Cardiac muscle cell (in vitro differentiated cells and primary cell): Measurements from ENCODE around the gene GOLGA8S. TPM values are rescaled to one million over a fixed set of nuclear protein-coding genes. Genes with fewer than 3 reads are reported as not detected.
"Not testable (repeated sequence)": the region's sequence is repeated elsewhere in the genome, so short reads cannot be mapped to it uniquely, and the experiment has no call there.

Experiments
- DNase-seq, 2 donors: peaks; one replicate each; pipeline versions ENCODE4 v3.0.0 to v3.0.0-alpha.2; 2010 to 2017; ENCODE audit warnings: low read depth in 1 of 2, low spot score in 1 of 2
- H3K27ac ChIP-seq: fragments of 200-600 bp; sonication (generic); 2 replicates; pipeline ENCODE4 v1.5.1; 2016
- H3K27me3 ChIP-seq: fragments of 200-600 bp; sonication (generic); 2 replicates; pipeline ENCODE4 v1.6.0; 2016; ENCODE audit warnings: control low read depth
- H3K36me3 ChIP-seq: fragments of 200-600 bp; sonication (generic); 2 replicates; pipeline ENCODE4 v1.5.1; 2016; ENCODE audit warnings: control low read depth
- H3K4me1 ChIP-seq: fragments of 200-600 bp; sonication (generic); 2 replicates; pipeline ENCODE4 v1.8.1; 2017; ENCODE audit warnings: low read depth, mild to moderate bottlenecking, mixed run types
- H3K4me3 ChIP-seq: fragments of 200-600 bp; sonication (generic); 2 replicates; pipeline ENCODE4 v1.5.1; 2016; ENCODE audit warnings: mild to moderate bottlenecking
- H3K9me3 ChIP-seq: fragments of 200-600 bp; sonication (generic); 2 replicates; pipeline ENCODE4 v1.5.1; 2017; ENCODE audit warnings: low read depth, mild to moderate bottlenecking, control low read depth
- polyA plus RNA-seq: library from polyadenylated mRNA; unstranded; fragments of >200 nt; fragmentation: Nextera tagmentation; extraction: Ambion mirVana; gene quantifications from 2 replicates; pipeline ENCODE4 v1.2.1, GENCODE V29; 2016
- total RNA-seq: library from RNA; depleted of rRNA; stranded (reverse); fragments of >200 nt; gene quantifications from 2 replicates; pipeline ENCODE4 v1.2.3, GENCODE V29; 2016
- TF ChIP-seq, protein P1 (sequence below): IDR thresholded peaks from 2 replicates; pipeline ENCODE4 v1.5.1; 2012; ENCODE audit warnings: low read depth, mild to moderate bottlenecking, low read length

GOLGA8S gene
- total and polyA plus RNA-seq, 2 experiments from 2014 or later, result not detected

DNA sequence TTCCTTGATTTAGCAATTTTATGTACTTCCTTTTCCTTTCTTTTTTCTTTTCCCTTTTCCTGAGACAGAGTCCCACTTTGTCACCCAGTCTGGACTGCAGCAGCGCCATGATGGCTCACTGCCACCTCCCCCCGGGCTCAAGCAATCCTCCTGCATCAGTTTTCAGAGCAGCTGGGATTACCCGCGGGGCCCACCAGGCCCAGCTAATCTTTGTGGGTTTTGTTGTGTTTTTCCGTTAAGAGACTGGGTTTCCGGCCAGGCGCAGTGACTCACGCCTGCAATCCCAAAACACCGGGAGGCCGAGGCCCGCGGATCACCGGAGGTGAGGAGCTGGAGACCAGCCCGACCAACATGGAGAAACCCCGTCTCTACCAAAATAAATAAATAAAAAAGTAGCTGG, 17.7 kb downstream of the GOLGA8S start:
- peak in 1 of 2 donors; percentile 54 for DNase-seq
- no peaks in the 10 kb centered on the region for H3K27me3 ChIP-seq
- TF ChIP-seq, protein P1, sequence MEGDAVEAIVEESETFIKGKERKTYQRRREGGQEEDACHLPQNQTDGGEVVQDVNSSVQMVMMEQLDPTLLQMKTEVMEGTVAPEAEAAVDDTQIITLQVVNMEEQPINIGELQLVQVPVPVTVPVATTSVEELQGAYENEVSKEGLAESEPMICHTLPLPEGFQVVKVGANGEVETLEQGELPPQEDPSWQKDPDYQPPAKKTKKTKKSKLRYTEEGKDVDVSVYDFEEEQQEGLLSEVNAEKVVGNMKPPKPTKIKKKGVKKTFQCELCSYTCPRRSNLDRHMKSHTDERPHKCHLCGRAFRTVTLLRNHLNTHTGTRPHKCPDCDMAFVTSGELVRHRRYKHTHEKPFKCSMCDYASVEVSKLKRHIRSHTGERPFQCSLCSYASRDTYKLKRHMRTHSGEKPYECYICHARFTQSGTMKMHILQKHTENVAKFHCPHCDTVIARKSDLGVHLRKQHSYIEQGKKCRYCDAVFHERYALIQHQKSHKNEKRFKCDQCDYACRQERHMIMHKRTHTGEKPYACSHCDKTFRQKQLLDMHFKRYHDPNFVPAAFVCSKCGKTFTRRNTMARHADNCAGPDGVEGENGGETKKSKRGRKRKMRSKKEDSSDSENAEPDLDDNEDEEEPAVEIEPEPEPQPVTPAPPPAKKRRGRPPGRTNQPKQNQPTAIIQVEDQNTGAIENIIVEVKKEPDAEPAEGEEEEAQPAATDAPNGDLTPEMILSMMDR, result no peak

DNA sequence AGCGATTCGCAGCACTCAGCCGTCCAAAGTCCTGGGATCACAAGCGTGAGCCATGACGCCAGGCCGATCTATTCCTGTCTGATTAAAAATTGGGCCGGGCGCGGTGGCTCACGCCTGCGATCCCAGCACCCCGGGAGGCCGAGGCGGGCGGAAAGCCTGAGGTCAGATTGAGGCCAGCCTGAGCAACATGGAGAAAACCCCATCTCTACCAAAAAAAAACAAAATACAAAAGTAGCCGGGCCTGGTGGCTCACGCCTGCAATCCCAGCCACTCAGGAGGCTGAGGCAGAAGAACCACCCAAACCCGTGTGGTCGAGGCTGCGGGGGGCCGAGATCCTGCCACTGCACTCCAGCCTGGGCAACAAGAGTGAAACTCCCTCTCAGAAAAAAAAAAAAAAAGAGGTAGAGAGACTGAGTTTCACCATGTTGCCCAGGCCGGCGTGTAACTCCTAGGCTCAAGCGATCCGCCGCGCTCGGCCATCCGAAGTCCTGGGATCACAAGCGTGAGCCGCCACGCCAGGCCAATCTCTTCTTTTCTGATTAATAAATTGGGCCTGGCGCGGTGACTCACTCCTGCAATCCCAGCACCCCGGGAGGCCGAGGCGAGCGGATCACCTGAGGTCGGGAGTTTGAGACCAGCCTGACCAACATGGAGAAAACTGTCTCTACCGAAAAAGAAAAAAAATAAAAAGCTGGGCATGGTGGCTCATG, 18.5 kb downstream of the GOLGA8S start:
- not testable (repeated sequence) for H3K4me3 ChIP-seq, H3K36me3 ChIP-seq, H3K27ac ChIP-seq, H3K9me3 ChIP-seq, DNase-seq, H3K27me3 ChIP-seq, H3K4me1 ChIP-seq

More for the DNA sequence above, 17.7 kb downstream of the GOLGA8S start:
- no peaks in the 10 kb centered on the region for H3K9me3 ChIP-seq
- no peaks in the 10 kb centered on the region for H3K4me1 ChIP-seq
- H3K27ac ChIP-seq, result no peak overlapping the region
- H3K36me3 ChIP-seq, result no peaks in the 10 kb centered on the region
- H3K4me3 ChIP-seq, result no peak overlapping the region

DNA sequence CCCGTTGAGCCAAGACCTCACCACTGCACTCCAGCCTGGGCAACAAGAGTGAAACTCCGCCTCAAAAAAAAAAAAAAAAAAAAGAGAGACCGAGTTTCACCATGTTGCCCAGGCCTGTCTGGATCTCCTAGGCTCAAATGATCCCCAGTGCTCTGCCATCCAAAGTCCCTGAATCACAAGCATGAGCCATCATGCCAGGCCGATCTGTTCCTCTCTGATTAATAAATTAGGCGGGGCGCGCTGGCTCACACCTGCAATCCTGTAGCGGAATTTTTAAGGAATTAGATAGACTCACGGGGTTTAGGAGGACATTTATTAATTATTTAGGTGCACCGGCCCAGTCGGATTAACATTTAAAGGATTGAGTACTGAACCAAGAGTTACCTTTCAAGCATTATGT, 19.7 kb downstream of the GOLGA8S start:
- H3K4me1 ChIP-seq, H3K27me3 ChIP-seq, H3K9me3 ChIP-seq, DNase-seq, H3K4me3 ChIP-seq, H3K36me3 ChIP-seq, H3K27ac ChIP-seq: not testable (repeated sequence)

DNA sequence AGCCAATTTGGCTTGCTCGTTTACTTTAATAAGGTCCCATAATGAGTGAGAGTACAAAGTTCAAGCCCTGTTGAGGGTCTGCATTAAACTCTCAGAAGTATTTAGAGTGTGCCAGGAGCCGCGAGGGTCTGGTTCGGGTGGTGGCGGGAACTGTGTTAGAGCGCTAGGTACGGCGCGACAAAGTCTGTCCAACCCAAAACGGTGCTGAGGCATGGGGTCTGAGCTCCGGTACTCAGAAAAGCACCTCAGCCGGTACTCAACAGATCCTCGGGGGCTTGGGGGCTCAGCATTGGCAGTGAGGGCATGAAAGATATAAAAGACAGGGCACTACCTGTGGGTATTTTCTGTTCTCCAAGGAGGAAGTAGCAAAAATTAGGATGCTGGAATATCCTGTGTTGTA, 24.4 kb downstream of the GOLGA8S start:
- not testable (repeated sequence) for H3K4me1 ChIP-seq, H3K36me3 ChIP-seq, H3K27ac ChIP-seq, H3K9me3 ChIP-seq, DNase-seq, H3K27me3 ChIP-seq, H3K4me3 ChIP-seq

DNA sequence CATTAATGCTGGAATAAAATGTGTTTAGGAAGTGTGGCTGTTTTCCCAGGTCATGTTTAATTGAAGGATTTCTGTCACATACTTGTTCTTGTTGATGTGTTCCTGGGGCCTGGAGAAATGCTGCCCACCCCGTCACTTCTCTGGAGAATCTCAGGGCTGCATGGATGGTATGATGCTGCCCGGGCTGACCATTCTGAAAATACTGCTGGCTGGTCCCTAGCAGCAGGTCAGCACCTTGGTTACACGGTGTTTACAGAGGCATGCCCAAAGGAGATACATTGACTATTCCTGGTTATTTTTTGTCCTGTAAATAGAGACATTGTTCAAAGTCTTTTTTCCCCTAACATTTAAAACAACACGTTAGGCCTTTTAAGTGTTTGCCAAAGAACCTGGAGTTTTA, 26.2 kb downstream of the GOLGA8S start:
- H3K36me3 ChIP-seq, H3K9me3 ChIP-seq, DNase-seq, H3K4me3 ChIP-seq, H3K27me3 ChIP-seq, H3K27ac ChIP-seq, H3K4me1 ChIP-seq: not testable (repeated sequence)

DNA sequence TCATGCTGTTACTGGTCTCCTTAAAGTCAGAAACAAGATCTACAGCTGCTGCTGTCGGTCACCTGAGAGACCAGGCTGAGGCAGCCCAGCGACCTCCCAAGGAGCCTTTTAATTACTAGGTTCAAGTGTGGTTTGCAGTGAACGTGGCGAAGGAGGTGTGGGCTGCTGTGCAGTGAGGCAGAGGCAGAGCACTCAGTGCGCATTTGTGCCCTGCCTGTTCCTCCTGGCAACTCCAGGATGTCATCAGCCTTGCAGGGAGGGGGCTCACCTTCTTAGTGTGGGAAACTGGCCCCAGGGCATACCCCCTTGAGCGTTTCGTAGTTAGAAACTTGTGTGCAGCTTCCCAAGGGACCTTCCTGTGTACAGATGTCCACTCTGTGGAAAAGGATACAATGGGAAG, 26.6 kb downstream of the GOLGA8S start:
- not testable (repeated sequence) for H3K4me1 ChIP-seq, H3K4me3 ChIP-seq, H3K27me3 ChIP-seq, H3K27ac ChIP-seq, H3K9me3 ChIP-seq, H3K36me3 ChIP-seq, DNase-seq

DNA sequence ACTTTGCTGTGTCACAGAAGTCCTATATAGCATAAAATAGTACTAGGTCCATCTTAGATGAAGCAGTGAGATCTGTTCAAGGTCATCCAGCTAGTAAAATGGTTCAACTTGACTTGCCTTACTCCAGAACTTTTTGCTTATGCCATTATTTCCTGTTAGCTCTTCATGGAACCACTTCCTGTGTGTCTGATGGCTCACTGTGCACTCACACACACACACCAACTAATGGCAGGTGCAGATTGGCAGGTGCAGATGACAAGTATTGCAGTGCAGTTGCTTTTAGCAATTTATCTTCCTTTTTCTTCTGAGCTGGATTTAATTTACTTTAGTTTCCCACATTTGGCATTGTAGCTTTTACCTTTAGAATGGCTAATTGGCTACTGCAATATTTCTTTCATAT, 29.8 kb downstream of the GOLGA8S start:
- H3K27ac ChIP-seq, result no peak overlapping the region
- TF ChIP-seq, protein P1, result no peak
- H3K27me3 ChIP-seq, result no peaks in the 10 kb centered on the region
- no peaks in the 10 kb centered on the region for H3K9me3 ChIP-seq
- no peak overlapping the region for H3K4me3 ChIP-seq
- no peak for DNase-seq
- no peaks in the 10 kb centered on the region for H3K36me3 ChIP-seq
- no peaks in the 10 kb centered on the region for H3K4me1 ChIP-seq

DNA sequence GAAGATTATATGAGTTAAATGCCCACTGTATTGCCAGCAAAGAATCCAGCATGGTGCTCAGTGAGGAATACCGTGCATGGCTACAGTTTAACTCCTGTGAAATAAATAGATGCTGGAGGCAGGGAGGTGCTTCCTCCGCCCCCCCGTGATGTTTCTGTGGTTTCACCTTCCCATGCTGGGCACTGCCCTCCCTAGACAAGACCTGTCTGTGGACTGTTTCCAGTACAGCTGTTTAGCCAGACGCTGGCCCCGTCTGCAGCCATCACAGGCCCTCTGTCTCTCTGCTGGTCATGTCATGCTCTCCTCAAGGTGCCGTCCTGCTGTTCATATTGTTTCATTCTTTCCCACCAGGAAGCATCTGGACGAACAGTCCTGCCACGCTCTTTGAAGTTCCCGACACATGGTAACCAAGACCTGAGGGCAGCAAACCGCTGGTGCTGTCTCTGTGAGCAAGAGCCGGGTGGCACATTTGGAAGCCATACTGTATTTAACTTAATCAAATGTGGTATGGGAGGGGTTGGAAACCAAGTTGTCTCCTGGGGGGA, 31.4 kb downstream of the GOLGA8S start:
- H3K9me3 ChIP-seq, result no peaks in the 10 kb centered on the region
- no peaks in the 10 kb centered on the region for H3K36me3 ChIP-seq
- H3K27ac ChIP-seq, result no peak overlapping the region
- H3K27me3 ChIP-seq, result no peaks in the 10 kb centered on the region
- H3K4me1 ChIP-seq, result no peaks in the 10 kb centered on the region
- TF ChIP-seq, protein P1, result no peak
- H3K4me3 ChIP-seq, result no peak overlapping the region
- no peak for DNase-seq
